GM10266 (cell line): Measurements from ENCODE around the gene PPP1R11.
"Not testable (repeated sequence)": the region's sequence is repeated elsewhere in the genome, so short reads cannot be mapped to it uniquely, and the experiment has no call there.

Experiments used
- DNase-seq: peaks from one replicate; pipeline ENCODE4 v3.0.0; 2012; ENCODE audit errors: extremely low spot score
- CTCF ChIP-seq: IDR thresholded peaks from 2 replicates; pipeline ENCODE4 v1.5.1; 2012; ENCODE audit warnings: mild to moderate bottlenecking, low read depth; ENCODE audit not compliant: control insufficient read depth, insufficient read depth; ENCODE audit errors: missing control alignments

Gene PPP1R11

GRCh38 chr6:30066577-30067459 is at the start of gene PPP1R11:
Gene PPP1R11, plus strand, starts transcription at chr6:30067198. Its CDS starts 213 bp downstream, at chr6:30067411.
- TF ChIP-seq CTCF = no peak
- peak; percentile 95 for DNase-seq

- DNase-seq = no peak
- TF ChIP-seq CTCF = no peak
These were observed 47.2 kb upstream of the PPP1R11 start for GRCh38 chr6:30019819-30020218.

- no peak for DNase-seq
- no peak for TF ChIP-seq CTCF
These were observed 46.4 kb upstream of the PPP1R11 start for GRCh38 chr6:30020626-30021025.

- TF ChIP-seq CTCF = no peak
- DNase-seq = no peak
These were observed 44.8 kb upstream of the PPP1R11 start for GRCh38 chr6:30022189-30022588.

- not testable (repeated sequence) for DNase-seq
These were observed 44.3 kb upstream of the PPP1R11 start for GRCh38 chr6:30022712-30023111.

GRCh38 chr6:30025186-30025585 is 41.8 kb upstream of the PPP1R11 start:
- DNase-seq = no peak
- TF ChIP-seq CTCF = no peak

- no peak for TF ChIP-seq CTCF
- no peak for DNase-seq
These were observed 37.4 kb upstream of the PPP1R11 start for GRCh38 chr6:30029588-30029987.
